B cell (primary cell): ENCODE measurements around the gene FAM13B. TPM values are rescaled to one million over a fixed set of nuclear protein-coding genes. Genes with fewer than 3 reads are reported as not detected.

ENCODE experiments used
- ATAC-seq: fragments of 200-7000 bp; cut with Tn5 transposase; one replicate; pipeline ENCODE4 v1.10.0; 2021; ENCODE audit warnings: low read depth, mild to moderate bottlenecking, moderate number of reproducible peaks, moderate library complexity
- CTCF ChIA-PET: fragments of 350-600 bp; sonication (Branson Sonifier 250); formaldehyde crosslinking; loops from one replicate; lab custom pipeline; 2021; ENCODE audit warnings: antibody characterized with exemption, inconsistent platforms; lab: Charles Lee
- POLR2A ChIA-PET: fragments of 350-600 bp; sonication (Branson Sonifier 250); formaldehyde crosslinking; loops from one replicate; lab custom pipeline; 2021; ENCODE audit warnings: antibody characterized with exemption; lab: Charles Lee
- DNase-seq: peaks from one replicate; pipeline ENCODE4 v3.0.0; 2013
- H2AFZ ChIP-seq: 2 replicates; pipeline ENCODE4 v1.6.1; 2012; ENCODE audit warnings: mild to moderate bottlenecking, low read depth, low read length; ENCODE audit not compliant: insufficient read depth, poor library complexity, severe bottlenecking
- H3K27ac ChIP-seq, 2 donors: 1 replicate in 1 of 2; 2 replicates in 1 of 2; pipeline ENCODE4 v1.5.1; 2012 to 2013; ENCODE audit warnings: low read length in 2 of 2, mild to moderate bottlenecking in 2 of 2, moderate library complexity in 1 of 2
- H3K27me3 ChIP-seq, 4 experiments: fragments of 200-600 bp in 1 of 4; sonication (generic) in 1 of 4; replicated peaks in 1 of 4; 1 replicate in 2 of 4; 2 replicates in 2 of 4; pipeline versions ENCODE4 v1.6.1 to v1.7.0; 2013 to 2016; ENCODE audit warnings: low read length in 3 of 4, mild to moderate bottlenecking in 2 of 4, mixed read lengths in 1 of 4, moderate library complexity in 1 of 4; ENCODE audit not compliant: insufficient read depth in 4 of 4, control insufficient read depth in 3 of 4; ENCODE audit errors: control extremely low read depth in 1 of 4
- H3K36me3 ChIP-seq, 2 experiments: replicated peaks in 1 of 2; 1 replicate in 1 of 2; 2 replicates in 1 of 2; pipeline versions ENCODE4 v1.6.1 to v1.7.1; 2013; ENCODE audit warnings: low read length in 1 of 2; ENCODE audit not compliant: insufficient read depth in 2 of 2, control insufficient read depth in 1 of 2; ENCODE audit errors: control extremely low read depth in 1 of 2, extremely low read depth in 1 of 2
- H3K4me1 ChIP-seq, 2 donors: fragments of 200-600 bp in 1 of 2; sonication (generic) in 1 of 2; 1 replicate in 1 of 2; 2 replicates in 1 of 2; pipeline versions ENCODE4 v1.5.1 to v1.6.1; 2013 to 2017; ENCODE audit warnings: low read length in 2 of 2; ENCODE audit not compliant: control insufficient read depth in 2 of 2, insufficient read depth in 2 of 2
- H3K4me2 ChIP-seq: replicated peaks from 2 replicates; pipeline ENCODE3; 2012; ENCODE audit warnings: mild to moderate bottlenecking, low read depth, low read length; ENCODE audit not compliant: poor library complexity, severe bottlenecking
- H3K4me3 ChIP-seq, 5 experiments: fragments of 200-600 bp in 1 of 5; sonication (generic) in 1 of 5; 1 replicate in 3 of 5; 2 replicates in 2 of 5; pipeline versions ENCODE4 v1.5.1 to v1.7.0; 2011 to 2016; ENCODE audit warnings: low read length in 4 of 5, mild to moderate bottlenecking in 4 of 5, low read depth in 2 of 5, control low read depth in 1 of 5, moderate library complexity in 1 of 5; ENCODE audit not compliant: insufficient read depth in 1 of 5; ENCODE audit errors: control extremely low read depth in 1 of 5, extremely low read depth in 1 of 5
- H3K79me2 ChIP-seq: fragments of 200-600 bp; sonication (generic); one replicate; pipeline ENCODE4 v1.6.0; 2016; ENCODE audit warnings: low read length; ENCODE audit not compliant: control insufficient read depth, insufficient read depth
- H3K9ac ChIP-seq: fragments of 200-600 bp; sonication (generic); 2 replicates; pipeline ENCODE4 v1.6.1; 2017; ENCODE audit warnings: mild to moderate bottlenecking, low read length, moderate library complexity
- H3K9me3 ChIP-seq, 3 donors: one replicate each; pipeline versions ENCODE4 v1.6.1 to v1.7.1; 2013; ENCODE audit warnings: low read length in 2 of 3; ENCODE audit not compliant: control insufficient read depth in 2 of 3, insufficient read depth in 1 of 3; ENCODE audit errors: control extremely low read depth in 1 of 3
- H4K20me1 ChIP-seq: 2 replicates; pipeline ENCODE4 v1.6.0; 2012; ENCODE audit warnings: mild to moderate bottlenecking, low read length; ENCODE audit not compliant: insufficient read depth, control insufficient read depth, poor library complexity, severe bottlenecking
- H3K27ac Mint-ChIP-seq: one replicate; pipeline ENCODE4 v1.8.0; 2021; ENCODE audit warnings: mixed read lengths
- H3K27me3 Mint-ChIP-seq: one replicate; pipeline ENCODE4 v1.8.0; 2021; ENCODE audit warnings: mixed read lengths
- H3K4me1 Mint-ChIP-seq: one replicate; pipeline ENCODE4 v1.8.0; 2021; ENCODE audit warnings: mixed read lengths
- H3K4me3 Mint-ChIP-seq: one replicate; pipeline ENCODE4 v1.8.0; 2021; ENCODE audit warnings: mixed read lengths
- H3K9me3 Mint-ChIP-seq: one replicate; pipeline ENCODE4 v1.8.0; 2022; ENCODE audit warnings: mixed read lengths; ENCODE audit not compliant: insufficient read depth
- EZH2 ChIP-seq: IDR thresholded peaks from 2 replicates; pipeline ENCODE4 v1.6.1; 2012; ENCODE audit warnings: borderline replicate concordance, low read depth, mild to moderate bottlenecking, moderate library complexity, low read length; ENCODE audit not compliant: insufficient read depth, poor library complexity, severe bottlenecking
- WGBS: methylation state at CpG from one replicate; pipeline ENCODE4 v1.1.5; 2013; ENCODE audit warnings: missing lambda C conversion rate; ENCODE audit not compliant: insufficient coverage; 5-methylcytosine and 5-hydroxymethylcytosine counted together
- intact Hi-C: fragments of 100-400 bp; cut with micrococcal nuclease; formaldehyde crosslinking; loops from one replicate; pipeline ENCODE4 v1.10.0; 2022
- polyA plus RNA-seq: library from polyadenylated mRNA; depleted of rRNA; stranded (reverse); fragments of >200 nt; gene quantifications from 2 replicates; pipeline ENCODE4 v1.2.3, GENCODE V29; 2012
- total RNA-seq, 2 donors: library from RNA; stranded (reverse); fragments of 120-200 nt in 1 of 2; gene quantifications; 1 replicate in 1 of 2; 2 replicates in 1 of 2; pipeline versions ENCODE4 v1.2.3 to v1.2.4, GENCODE V29; 2013 to 2022
- TF ChIP-seq, protein P1 (sequence below): fragments of 200-600 bp; IDR thresholded peaks from one replicate; pipeline ENCODE4 v1.8.0; 2022; ENCODE audit warnings: antibody characterized with exemption, mild to moderate bottlenecking

FAM13B gene
- total and polyA plus RNA-seq, 2 donors (not counting 1 experiment from before 2014, with no cell fraction given): 17.3 to 118 TPM

DNA sequence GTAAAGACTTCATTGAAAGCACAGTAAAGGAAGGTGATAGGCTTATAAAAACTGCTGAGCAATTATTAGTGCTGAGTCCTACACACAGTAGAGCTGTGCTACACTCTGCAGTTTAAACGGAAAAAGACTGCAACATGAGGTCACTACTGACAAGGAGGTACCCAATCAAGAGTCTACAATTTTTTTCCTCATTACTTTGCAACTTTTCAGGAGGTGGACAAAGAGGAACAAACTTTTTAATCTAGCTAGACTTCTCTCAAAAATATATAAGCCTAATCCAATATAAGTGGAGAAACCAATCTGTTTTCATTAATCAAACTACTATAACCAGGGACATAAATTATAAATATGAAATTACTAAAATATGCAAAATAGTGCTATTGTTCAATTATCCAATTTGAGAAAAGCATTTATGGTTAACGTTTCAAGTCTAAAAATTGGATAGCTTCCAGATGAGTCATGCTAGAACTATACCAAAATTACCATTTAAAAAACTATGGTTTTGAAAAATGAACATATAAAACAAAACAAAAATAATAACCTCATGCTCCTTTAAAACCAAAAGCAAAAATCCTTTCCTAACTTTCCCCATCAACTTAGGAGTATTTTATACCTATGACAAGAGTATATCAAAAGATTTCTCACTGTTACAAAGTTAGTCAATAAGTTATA, 37.7 kb downstream of the FAM13B start:
- Histone ChIP-seq H3K9me3 (peaks cover 3 to 12% (median 9%) of the 10 kb centered on the region in 3 donors), H2AFZ (no peak overlapping the region), H3K4me3 (no peak overlapping the region), H3K79me2 (peaks cover 80% of the 10 kb centered on the region), H3K9ac (no peak overlapping the region), H3K36me3 (peaks cover 10 to 39% of the 10 kb centered on the region in 2 experiments), H3K27me3 (no peaks in the 10 kb centered on the region), H4K20me1 (peaks cover 42% of the 10 kb centered on the region), H3K4me1 (peaks cover 3 to 8% of the 10 kb centered on the region in 2 donors), H3K4me2 (no peak overlapping the region), H3K27ac (no peak overlapping the region)
- ChIA-PET POLR2A (no interaction called here), CTCF (interaction anchor here (1.2 kb wide), 1 partner anchor 217 kb away, joined by 4 read pairs; no protein-coding TSS in a partner anchor)
- no peak overlapping the region for H3K27ac Mint-ChIP-seq
- no peaks in the 10 kb centered on the region for H3K27me3 Mint-ChIP-seq
- peaks cover 46% of the 10 kb centered on the region for H3K4me1 Mint-ChIP-seq
- TF ChIP-seq, protein P1, sequence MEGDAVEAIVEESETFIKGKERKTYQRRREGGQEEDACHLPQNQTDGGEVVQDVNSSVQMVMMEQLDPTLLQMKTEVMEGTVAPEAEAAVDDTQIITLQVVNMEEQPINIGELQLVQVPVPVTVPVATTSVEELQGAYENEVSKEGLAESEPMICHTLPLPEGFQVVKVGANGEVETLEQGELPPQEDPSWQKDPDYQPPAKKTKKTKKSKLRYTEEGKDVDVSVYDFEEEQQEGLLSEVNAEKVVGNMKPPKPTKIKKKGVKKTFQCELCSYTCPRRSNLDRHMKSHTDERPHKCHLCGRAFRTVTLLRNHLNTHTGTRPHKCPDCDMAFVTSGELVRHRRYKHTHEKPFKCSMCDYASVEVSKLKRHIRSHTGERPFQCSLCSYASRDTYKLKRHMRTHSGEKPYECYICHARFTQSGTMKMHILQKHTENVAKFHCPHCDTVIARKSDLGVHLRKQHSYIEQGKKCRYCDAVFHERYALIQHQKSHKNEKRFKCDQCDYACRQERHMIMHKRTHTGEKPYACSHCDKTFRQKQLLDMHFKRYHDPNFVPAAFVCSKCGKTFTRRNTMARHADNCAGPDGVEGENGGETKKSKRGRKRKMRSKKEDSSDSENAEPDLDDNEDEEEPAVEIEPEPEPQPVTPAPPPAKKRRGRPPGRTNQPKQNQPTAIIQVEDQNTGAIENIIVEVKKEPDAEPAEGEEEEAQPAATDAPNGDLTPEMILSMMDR: no peak
- TF ChIP-seq EZH2: no peak
- no peak for DNase-seq
- ATAC-seq: no peak
- H3K4me3 Mint-ChIP-seq: no peak overlapping the region
- intact Hi-C loops: no loop called here
- peaks cover 3% of the 10 kb centered on the region for H3K9me3 Mint-ChIP-seq
- 33% methylated on average over 1 of the region's 2 CpGs for WGBS

DNA sequence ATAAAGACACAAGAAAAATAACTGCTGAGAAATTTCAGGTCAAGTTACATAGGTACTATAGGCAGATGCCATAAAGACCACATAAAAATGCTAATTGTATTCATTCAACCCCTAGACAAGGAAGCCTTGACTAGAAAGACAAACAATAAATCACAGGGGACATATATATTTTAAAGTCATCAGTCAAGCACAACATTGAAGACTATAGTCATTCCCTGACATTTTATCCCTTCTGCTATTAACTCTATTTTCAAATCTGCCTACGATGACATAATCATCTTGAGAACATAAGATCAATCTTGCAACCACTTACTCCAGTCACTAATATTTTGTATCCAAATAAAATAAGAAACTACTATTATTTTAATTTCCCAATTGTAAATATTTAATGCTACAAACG, 38.3 kb downstream of the FAM13B start:
- Histone ChIP-seq H3K4me3 (no peak overlapping the region), H3K36me3 (peaks cover 10 to 32% of the 10 kb centered on the region in 2 experiments), H3K9ac (no peak overlapping the region), H3K27me3 (no peaks in the 10 kb centered on the region), H3K79me2 (peaks cover 80% of the 10 kb centered on the region), H4K20me1 (peaks cover 38% of the 10 kb centered on the region), H2AFZ (no peak overlapping the region), H3K4me2 (no peak overlapping the region), H3K9me3 (peaks cover 3 to 12% (median 9%) of the 10 kb centered on the region in 3 donors), H3K4me1 (peaks cover 3 to 8% of the 10 kb centered on the region in 2 donors), H3K27ac (no peak overlapping the region)
- no peak for DNase-seq
- H3K9me3 Mint-ChIP-seq: peaks cover 3% of the 10 kb centered on the region
- POLR2A ChIA-PET: no interaction called here
- no peak for ATAC-seq
- H3K27ac Mint-ChIP-seq: no peak overlapping the region
- no peak overlapping the region for H3K4me3 Mint-ChIP-seq
- TF ChIP-seq, protein P1: no peak
- TF ChIP-seq EZH2: no peak
- no CpG with 5 or more reads among the region's 2 CpGs for WGBS
- CTCF ChIA-PET: interaction anchor here (0.9 to 1.2 kb wide), 2 partner anchors 138 to 216 kb away, joined by 3 to 4 read pairs; no protein-coding TSS in a partner anchor
- peaks cover 43% of the 10 kb centered on the region for H3K4me1 Mint-ChIP-seq
- intact Hi-C loops: no loop called here
- H3K27me3 Mint-ChIP-seq: no peaks in the 10 kb centered on the region
